Heart left ventricle (tissue), 16 donors: ENCODE results near the gene PTPRCAP. TPM values are rescaled to one million over a fixed set of nuclear protein-coding genes. Genes with fewer than 3 reads are reported as not detected.

Source experiments
- ATAC-seq, 4 donors: fragments of 200-7000 bp; cut with Tn5 transposase; one replicate each; pipeline ENCODE4 v1.9.1; 2020 to 2022; ENCODE audit warnings: moderate library complexity in 4 of 4, mild to moderate bottlenecking in 3 of 4, moderate number of reproducible peaks in 1 of 4
- DNase-seq, 5 donors: peaks; one replicate each; pipeline ENCODE4 v3.0.0-alpha.2; 2020
- H3K27ac ChIP-seq, 12 donors: fragments of 200-600 bp; sonication (generic) in 4 of 12; one replicate each; pipeline versions ENCODE4 v1.5.0 to v1.8.0; 2016 to 2022; ENCODE audit warnings: mild to moderate bottlenecking in 2 of 12
- H3K27me3 ChIP-seq, 9 donors: fragments of 200-600 bp; sonication (generic) in 2 of 9; one replicate each; pipeline versions ENCODE4 v1.5.1 to v1.8.0; 2016 to 2022; ENCODE audit warnings: mild to moderate bottlenecking in 3 of 9
- H3K36me3 ChIP-seq, 9 donors: fragments of 200-600 bp; sonication (generic) in 2 of 9; one replicate each; pipeline versions ENCODE4 v1.5.0 to v1.8.0; 2018 to 2022; ENCODE audit warnings: mild to moderate bottlenecking in 2 of 9
- H3K4me1 ChIP-seq, 12 donors: fragments of 200-600 bp; sonication (generic) in 4 of 12; one replicate each; pipeline versions ENCODE4 v1.5.0 to v1.8.0; 2016 to 2022; ENCODE audit warnings: mild to moderate bottlenecking in 3 of 12
- H3K4me3 ChIP-seq, 12 donors: fragments of 200-600 bp; sonication (generic) in 4 of 12; one replicate each; pipeline versions ENCODE4 v1.5.0 to v1.8.0; 2017 to 2022; ENCODE audit warnings: mild to moderate bottlenecking in 9 of 12, moderate library complexity in 4 of 12
- H3K9me3 ChIP-seq, 12 donors: fragments of 200-600 bp; sonication (generic) in 4 of 12; one replicate each; pipeline versions ENCODE4 v1.5.0 to v1.8.0; 2016 to 2022; ENCODE audit warnings: mild to moderate bottlenecking in 1 of 12
- CTCF ChIP-seq, 12 donors: fragments of 200-600 bp; sonication (generic) in 4 of 12; IDR thresholded peaks; one replicate each; pipeline versions ENCODE4 v1.5.0 to v1.8.0; 2018 to 2022; ENCODE audit warnings: antibody characterized with exemption in 12 of 12, mild to moderate bottlenecking in 5 of 12
- POLR2A ChIP-seq, 2 donors: fragments of 450-650 bp; IDR thresholded peaks; one replicate each; pipeline ENCODE4 v1.6.1; 2017; ENCODE audit warnings: antibody characterized with exemption in 2 of 2, mild to moderate bottlenecking in 2 of 2, moderate library complexity in 2 of 2
- WGBS, 4 donors: extraction: QIAGEN DNeasy Blood & Tissue Kit in 2 of 4; methylation state at CpG; one replicate each; pipeline versions ENCODE4 v1.1.5 to v1.1.7; 2013 to 2018; 5-methylcytosine and 5-hydroxymethylcytosine counted together
- intact Hi-C, 10 donors: fragments of 100-400 bp; cut with DNase I; formaldehyde crosslinking; loops; one replicate each; pipeline versions ENCODE4 v1.11.1 to v1.14.2; 2022
- polyA plus RNA-seq, 2 donors: library from polyadenylated mRNA; stranded (reverse); fragments of 200-250 nt; gene quantifications; one replicate each; pipeline ENCODE4 v1.2.3, GENCODE V29; 2013
- total RNA-seq, 9 donors: library from RNA; depleted of rRNA in 2 of 9; stranded (reverse); fragments of >200 nt in 2 of 9; fragmentation: NEBNext Ultra II Directional in 3 of 9; extraction: Animal tissue kit (Norgen Biotek cat#: 25700) in 3 of 9; gene quantifications; one replicate each; pipeline versions ENCODE4 v1.1.0 to v1.2.4, GENCODE V29; 2016 to 2023
- donor health status: ischemic (EF 13 %, LVEDD 7.1; RV severe dilation, severe dysfunction).
- donor health status: healthy with polysubstance abuse.
- donor health status: DM: no; HTN: yes; CAD: no.
- donor health status: DM: no; HTN: no; CAD: no.
- donor health status: ischemic (EF 25% LVEDD 6.9; RV normal size, moderate dysfunction).
- donor health status: ischemic (EF 25% LVEDD 5.7; RV mildly dilated, moderate dysfunction).
- donor health status: healthy.
- donor health status: DM: yes; HTN: yes; CAD: no.
- donor health status: ischemic (EF 35%, LVEDD 5.7; RV mildly dilated, moderate dysfunction).
- donor health status: nonischemic (EF 11% LVEDD 7.7; RV severe dilation, severe dysfunction).
- donor health status: DM: yes; HTN: yes; CAD: no.
- donor health status: PGD.
- donor health status: ischemic (EF 29% LVEDD 5.4; RV normal size, mild dysfunction).
- donor health status: nonischemic (EF 23%, LVEDD 6.1; RV moderate dilation, normal function).

PTPRCAP gene
- total and polyA plus RNA-seq, 11 donors = 0.50 to 11.0 (median 1.3) TPM

DNA sequence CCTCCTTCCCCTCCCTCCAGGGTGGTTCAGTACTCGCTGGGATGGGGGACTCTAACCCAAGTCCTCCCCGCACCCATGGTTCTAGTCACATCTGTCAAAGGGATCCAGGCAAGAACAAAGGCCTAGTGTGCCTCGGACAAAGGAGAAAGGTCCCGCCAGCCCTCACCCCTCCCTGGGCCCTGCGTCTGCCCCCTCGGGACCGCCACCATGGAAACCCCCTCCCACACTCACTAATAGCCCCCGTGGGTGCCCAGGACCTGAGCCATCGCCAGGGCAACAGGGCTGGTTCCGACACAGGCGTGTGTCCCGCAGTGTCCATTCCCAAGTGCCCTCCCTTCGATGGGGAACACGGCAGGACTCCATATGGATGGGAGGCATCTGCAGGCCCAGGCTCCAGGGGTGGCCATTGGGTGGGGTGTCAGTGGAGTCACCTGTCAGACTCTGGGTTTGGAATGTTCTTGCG, 27.1 kb downstream of the PTPRCAP start:
- H3K27me3 ChIP-seq = peaks cover 0 to 55% (median 16%) of the 10 kb centered on the region in 9 donors
- DNase-seq (no peak), ATAC-seq (no peak)
- H3K36me3 ChIP-seq = no peaks in the 10 kb centered on the region
- no peak overlapping the region for H3K4me3 ChIP-seq
- TF ChIP-seq POLR2A (IDR thresholded peaks at IDR 0.05) (no peak), CTCF (IDR thresholded peaks at IDR 0.05) (no peak)
- WGBS, 4 donors = 50 to 88% (median 69%) methylated on average over 2 to 15 of the region's 15 CpGs
- H3K9me3 ChIP-seq = no peaks in the 10 kb centered on the region
- intact Hi-C loops = no loop called here
- peak overlapping the region in 1 of 12 donors; percentile 91 for H3K27ac ChIP-seq
- peaks cover 0 to 32% (median 4%) of the 10 kb centered on the region in 12 donors for H3K4me1 ChIP-seq

DNA sequence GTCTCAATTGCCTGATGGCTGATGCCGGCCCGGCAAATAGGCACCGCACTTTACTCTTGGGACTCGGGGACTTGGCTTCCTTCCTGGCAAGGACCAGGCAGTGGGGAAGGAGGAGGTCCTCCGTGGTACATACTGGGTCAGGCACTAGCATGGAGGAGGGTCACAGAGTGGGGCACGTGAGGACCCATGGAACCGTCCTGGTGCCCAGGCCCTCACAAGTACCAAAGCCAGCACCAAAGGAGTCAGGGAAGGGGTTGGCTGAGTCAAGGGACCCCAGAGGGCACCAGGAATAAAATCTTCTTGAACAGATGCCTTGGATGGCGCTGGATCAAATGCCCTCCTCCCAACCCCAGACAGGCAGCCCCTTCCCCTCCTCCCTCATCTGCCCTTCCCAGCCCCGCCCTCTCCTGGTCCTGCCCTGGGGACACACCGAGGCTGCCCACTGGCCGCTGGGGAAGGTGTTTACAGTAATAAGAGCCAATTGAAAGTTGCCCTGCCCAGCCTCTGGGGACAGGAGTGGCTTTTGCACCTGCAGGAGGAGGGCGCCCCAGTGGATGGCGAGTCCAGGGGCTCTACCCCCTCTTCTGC, 27.6 kb downstream of the PTPRCAP start:
- TF ChIP-seq CTCF (IDR thresholded peaks at IDR 0.05) = no peak
- no peak for TF ChIP-seq POLR2A (IDR thresholded peaks at IDR 0.05)
- ATAC-seq = no peak
- Histone ChIP-seq H3K36me3 (no peaks in the 10 kb centered on the region), H3K27me3 (peaks cover 0 to 51% (median 16%) of the 10 kb centered on the region in 9 donors), H3K4me3 (peak overlapping the region in 2 of 12 donors; percentile 21 to 50), H3K4me1 (peaks cover 0 to 27% (median under 1%) of the 10 kb centered on the region in 12 donors), H3K9me3 (no peaks in the 10 kb centered on the region), H3K27ac (peak overlapping the region in 1 of 12 donors; percentile 91)
- DNase-seq = no peak
- intact Hi-C loops = loop anchor here in 3 of 10 donors (10.0 kb wide), 1 partner anchor 55 kb away; the partner anchor contains the start of gene TMEM134 (in 3 of the 3)
- 40 to 67% (median 44%) methylated on average over 8 to 13 of the region's 13 CpGs for WGBS, 4 donors

DNA sequence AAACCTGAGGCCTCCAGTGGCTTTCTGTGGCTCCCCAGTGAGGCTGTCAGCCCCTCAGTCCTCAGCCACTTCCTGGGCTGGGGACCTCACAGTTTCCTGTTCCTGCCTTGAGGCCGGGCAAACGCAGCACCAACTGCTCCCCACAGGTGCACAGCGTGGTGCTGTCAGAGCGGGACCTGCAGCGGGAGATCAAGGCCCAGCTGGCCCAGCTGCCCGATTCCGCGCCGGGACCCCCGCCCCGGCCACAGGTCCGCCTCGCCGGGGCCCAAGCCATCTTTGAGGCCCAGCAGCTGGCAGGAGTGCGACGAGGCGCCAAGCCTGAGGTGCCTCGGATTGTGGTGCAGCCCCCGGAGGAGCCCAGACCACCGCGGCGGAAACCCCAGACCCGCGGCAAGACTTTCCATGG, 28.2 kb downstream of the PTPRCAP start:
- Histone ChIP-seq H3K4me3 (peak overlapping the region in 2 of 12 donors; percentile 21 to 50), H3K9me3 (no peaks in the 10 kb centered on the region), H3K4me1 (peaks cover 0 to 25% (median 0%) of the 10 kb centered on the region in 12 donors), H3K36me3 (no peaks in the 10 kb centered on the region), H3K27ac (peak overlapping the region in 1 of 12 donors; percentile 91), H3K27me3 (peaks cover 0 to 51% (median 12%) of the 10 kb centered on the region in 9 donors)
- DNase-seq (no peak), ATAC-seq (no peak)
- intact Hi-C loops = loop anchor here in 3 of 10 donors (10.0 kb wide), 1 partner anchor 56 kb away; the partner anchor contains the start of gene TMEM134 (in 3 of the 3)
- TF ChIP-seq POLR2A (IDR thresholded peaks at IDR 0.05) (no peak), CTCF (IDR thresholded peaks at IDR 0.05) (no peak)
- 52 to 69% (median 68%) methylated on average over 9 to 24 of the region's 24 CpGs for WGBS, 4 donors

GRCh38 chr11:67408437-67409200, 28.9 kb downstream of the PTPRCAP start:
- DNase-seq (no peak), ATAC-seq (no peak)
- peaks cover 0 to 30% (median 0%) of the 10 kb centered on the region in 12 donors for H3K4me1 ChIP-seq
- peaks cover 0 to 49% (median 10%) of the 10 kb centered on the region in 9 donors for H3K27me3 ChIP-seq
- TF ChIP-seq CTCF (IDR thresholded peaks at IDR 0.05) (no peak), POLR2A (IDR thresholded peaks at IDR 0.05) (no peak)
- peak overlapping the region in 1 of 12 donors; percentile 91 for H3K27ac ChIP-seq
- H3K4me3 ChIP-seq = peak overlapping the region in 1 of 12 donors; percentile 50
- intact Hi-C loops = loop anchor here in 3 of 10 donors (10.0 kb wide), 1 partner anchor 56 kb away; the partner anchor contains the start of gene TMEM134 (in 3 of the 3)
- no peaks in the 10 kb centered on the region for H3K36me3 ChIP-seq
- H3K9me3 ChIP-seq = no peaks in the 10 kb centered on the region
- WGBS, 4 donors = 73 to 82% (median 77%) methylated on average over 8 to 18 of the region's 18 CpGs
